ENCODE measurements around the gene PATJ.

DNA sequence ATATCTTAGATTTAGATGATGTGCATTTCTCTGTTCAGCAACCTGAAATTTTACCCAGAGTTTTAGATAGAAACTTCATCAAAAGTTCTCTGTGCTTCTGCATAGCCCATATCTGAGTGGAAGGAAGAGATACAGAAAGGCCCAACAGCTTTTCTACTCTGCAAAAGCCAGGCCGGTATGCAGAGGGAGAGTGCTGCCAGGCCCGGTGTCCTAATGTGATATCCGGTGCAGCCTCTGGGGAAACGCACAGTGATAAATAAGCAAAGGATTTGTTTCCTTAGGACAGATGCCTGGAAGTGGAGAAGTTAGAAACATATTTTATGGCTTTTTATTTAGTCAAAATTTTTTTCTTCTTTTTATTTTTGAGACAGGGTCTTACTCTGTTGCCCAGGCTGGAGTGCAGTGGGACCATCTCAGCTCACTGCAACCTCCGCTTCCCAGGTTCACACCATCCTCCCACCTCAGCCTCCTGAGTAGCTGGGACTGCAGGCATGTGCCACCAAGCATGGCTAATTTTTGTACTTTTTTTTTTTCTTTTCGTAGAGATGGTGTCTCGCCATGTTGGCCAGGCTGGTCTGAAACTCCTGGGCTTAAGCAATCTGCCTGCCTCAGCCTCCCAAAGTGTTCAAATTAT lies 145.8 kb downstream of the PATJ start:
- no peak for TF ChIP-seq POLR2A (IDR thresholded peaks at IDR 0.05)
- TF ChIP-seq, protein P1, sequence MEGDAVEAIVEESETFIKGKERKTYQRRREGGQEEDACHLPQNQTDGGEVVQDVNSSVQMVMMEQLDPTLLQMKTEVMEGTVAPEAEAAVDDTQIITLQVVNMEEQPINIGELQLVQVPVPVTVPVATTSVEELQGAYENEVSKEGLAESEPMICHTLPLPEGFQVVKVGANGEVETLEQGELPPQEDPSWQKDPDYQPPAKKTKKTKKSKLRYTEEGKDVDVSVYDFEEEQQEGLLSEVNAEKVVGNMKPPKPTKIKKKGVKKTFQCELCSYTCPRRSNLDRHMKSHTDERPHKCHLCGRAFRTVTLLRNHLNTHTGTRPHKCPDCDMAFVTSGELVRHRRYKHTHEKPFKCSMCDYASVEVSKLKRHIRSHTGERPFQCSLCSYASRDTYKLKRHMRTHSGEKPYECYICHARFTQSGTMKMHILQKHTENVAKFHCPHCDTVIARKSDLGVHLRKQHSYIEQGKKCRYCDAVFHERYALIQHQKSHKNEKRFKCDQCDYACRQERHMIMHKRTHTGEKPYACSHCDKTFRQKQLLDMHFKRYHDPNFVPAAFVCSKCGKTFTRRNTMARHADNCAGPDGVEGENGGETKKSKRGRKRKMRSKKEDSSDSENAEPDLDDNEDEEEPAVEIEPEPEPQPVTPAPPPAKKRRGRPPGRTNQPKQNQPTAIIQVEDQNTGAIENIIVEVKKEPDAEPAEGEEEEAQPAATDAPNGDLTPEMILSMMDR (IDR thresholded peaks at IDR 0.05 in 8 of 11, conservative IDR thresholded peaks at IDR 0.05 in 3 of 11): no peak
